ENCODE measurements around the gene CC2D2A.

Gene CC2D2A

GRCh38 chr4:15501941-15502340, 32.3 kb downstream of the CC2D2A start:
- Histone ChIP-seq H3K36me3 (no peaks in the 10 kb centered on the region), H3K4me1 (peaks cover 11% of the 10 kb centered on the region), H3K4me3 (ENCODE audit: low read depth, low read length) (no peak overlapping the region), H3K27me3 (no peaks in the 10 kb centered on the region), H3K9me3 (no peaks in the 10 kb centered on the region)
- DNase-seq, result no peak
- no peak for TF ChIP-seq CTCF (IDR thresholded peaks at IDR 0.05; ENCODE audit: low read depth, low read length)

GRCh38 chr4:15502384-15502783, 32.7 kb downstream of the CC2D2A start:
- H3K27me3 ChIP-seq, result no peaks in the 10 kb centered on the region
- no peak for DNase-seq
- no peaks in the 10 kb centered on the region for H3K36me3 ChIP-seq
- peaks cover 11% of the 10 kb centered on the region for H3K4me1 ChIP-seq
- peaks cover under 1% of the 10 kb centered on the region; the same call in 1 of the 2 replicates for H3K9me3 ChIP-seq
- H3K4me3 ChIP-seq (ENCODE audit: low read depth, low read length), result no peak overlapping the region
- TF ChIP-seq CTCF (IDR thresholded peaks at IDR 0.05; ENCODE audit: low read depth, low read length), result no peak

GRCh38 chr4:15504041-15504440, 34.4 kb downstream of the CC2D2A start:
- no peak for DNase-seq
- Histone ChIP-seq H3K4me3 (ENCODE audit: low read depth, low read length) (no peak overlapping the region), H3K9me3 (peaks cover 2% of the 10 kb centered on the region; the same call in 1 of the 2 replicates), H3K4me1 (peaks cover under 1% of the 10 kb centered on the region; the same call in 1 of the 2 replicates), H3K27me3 (no peaks in the 10 kb centered on the region), H3K36me3 (no peaks in the 10 kb centered on the region)
- TF ChIP-seq CTCF (IDR thresholded peaks at IDR 0.05; ENCODE audit: low read depth, low read length), result no peak

GRCh38 chr4:15506464-15506863, 36.8 kb downstream of the CC2D2A start:
- no peak for DNase-seq
- no peak overlapping the region for H3K4me3 ChIP-seq (ENCODE audit: low read depth, low read length)
- no peaks in the 10 kb centered on the region for H3K4me1 ChIP-seq
- TF ChIP-seq CTCF (IDR thresholded peaks at IDR 0.05; ENCODE audit: low read depth, low read length), result no peak
- no peaks in the 10 kb centered on the region for H3K27me3 ChIP-seq
- peaks cover 2% of the 10 kb centered on the region; the same call in 1 of the 2 replicates for H3K9me3 ChIP-seq
- peaks cover 3% of the 10 kb centered on the region for H3K36me3 ChIP-seq

- no peaks in the 10 kb centered on the region for H3K27me3 ChIP-seq
- H3K4me3 ChIP-seq (ENCODE audit: low read depth, low read length), result no peak overlapping the region
- peaks cover 3% of the 10 kb centered on the region for H3K36me3 ChIP-seq
- no peaks in the 10 kb centered on the region for H3K4me1 ChIP-seq
- TF ChIP-seq CTCF (IDR thresholded peaks at IDR 0.05; ENCODE audit: low read depth, low read length), result no peak
- no peak for DNase-seq
- H3K9me3 ChIP-seq, result peaks cover 2% of the 10 kb centered on the region; the same call in 1 of the 2 replicates
Measured at GRCh38 chr4:15507679-15508078, 38.0 kb downstream of the CC2D2A start.

- no peak for TF ChIP-seq CTCF (IDR thresholded peaks at IDR 0.05; ENCODE audit: low read depth, low read length)
- H3K9me3 ChIP-seq, result peaks cover 2% of the 10 kb centered on the region; the same call in 1 of the 2 replicates
Measured at GRCh38 chr4:15510961-15511360, 41.3 kb downstream of the CC2D2A start.

More at GRCh38 chr4:15510961-15511360, 41.3 kb downstream of the CC2D2A start:
- H3K4me1 ChIP-seq, result no peaks in the 10 kb centered on the region
- no peak for DNase-seq
- H3K36me3 ChIP-seq, result peaks cover 5% of the 10 kb centered on the region
- no peaks in the 10 kb centered on the region; the same call in 1 of the 2 replicates for H3K27me3 ChIP-seq
- no peak overlapping the region for H3K4me3 ChIP-seq (ENCODE audit: low read depth, low read length)

All from BE2C (cell line).